Endothelial cell of umbilical vein (primary cell): Measurements from ENCODE around the gene VPS35L.

Experiments used
- CTCF ChIP-seq, 2 donors: IDR thresholded peaks; 1 replicate in 1 of 2; 2 replicates in 1 of 2; pipeline ENCODE4 v1.5.1; 2011; ENCODE audit warnings: low read length in 2 of 2, mild to moderate bottlenecking in 2 of 2, moderate library complexity in 2 of 2, control low read depth in 1 of 2, inconsistent platforms in 1 of 2, low read depth in 1 of 2; ENCODE audit not compliant: insufficient read depth in 1 of 2; ENCODE audit errors: extremely low read depth in 1 of 2
- POLR2AphosphoS5 ChIP-seq: IDR thresholded peaks from 2 replicates; pipeline ENCODE4 v1.6.1; 2012; ENCODE audit warnings: low read depth, mild to moderate bottlenecking, control low read depth, low read length, moderate library complexity; ENCODE audit not compliant: insufficient read depth

DNA sequence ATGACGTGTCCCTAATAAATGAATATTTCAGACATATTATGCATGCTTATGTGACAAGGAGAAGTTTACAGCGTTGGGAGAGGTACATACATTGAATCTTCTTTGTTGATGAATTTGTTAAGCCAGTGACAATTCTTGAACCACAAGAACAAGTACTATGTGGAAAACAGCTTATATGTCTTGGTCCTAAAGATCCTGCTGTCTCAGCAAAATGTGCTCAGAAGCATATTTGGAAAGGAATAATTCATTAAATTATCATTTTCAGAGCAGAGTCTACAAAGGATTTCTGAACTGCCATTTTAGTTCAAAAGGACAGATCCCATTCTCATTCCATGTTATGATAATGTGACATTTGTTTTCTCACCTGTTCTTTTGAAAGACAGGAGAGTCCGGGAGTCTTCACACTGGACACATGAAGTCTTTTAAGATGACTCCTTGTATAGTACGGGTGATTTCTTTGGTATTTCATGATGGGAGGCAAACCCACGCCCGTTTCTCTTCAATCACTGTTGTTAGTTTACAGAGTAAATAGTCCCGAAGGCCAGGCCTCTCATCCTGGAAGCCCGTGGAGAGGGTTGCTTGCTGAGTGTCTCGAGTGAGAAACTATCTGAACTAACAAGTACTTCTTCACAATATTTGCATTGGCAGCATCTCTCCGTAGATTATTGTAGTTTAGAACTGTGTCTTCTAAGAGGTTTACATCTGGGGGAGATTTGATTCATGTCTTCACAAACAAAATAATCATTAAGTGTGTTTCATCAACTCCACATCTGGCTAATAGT, 26.7 kb downstream of the VPS35L start:
- no peak for TF ChIP-seq CTCF (IDR thresholded peaks at IDR 0.05; ENCODE audit: extremely low read depth in 1 of 2, insufficient read depth in 1 of 2, low read depth in 1 of 2, low read length in 2 of 2)
- TF ChIP-seq POLR2AphosphoS5 = no peak
